ENCODE results near the gene MOCS3.

The MOCS3 gene

GRCh38 chr20:50982363-50982762, 23.7 kb downstream of the MOCS3 start:
- Mint-ChIP-seq H3K4me1 (ENCODE audit: low read depth) (peaks cover 2% of the 10 kb centered on the region), H3K4me3 (no peak overlapping the region), H3K9me3 (no peaks in the 10 kb centered on the region), H3K36me3 (ENCODE audit: low read depth) (no peaks in the 10 kb centered on the region), H3K27ac (no peak overlapping the region), H3K27me3 (ENCODE audit: low read depth) (peaks cover 4% of the 10 kb centered on the region)
- no peak for DNase-seq (ENCODE audit: low spot score)

GRCh38 chr20:50983321-50983720, 24.7 kb downstream of the MOCS3 start:
- H3K4me1 Mint-ChIP-seq (ENCODE audit: low read depth), result peaks cover 2% of the 10 kb centered on the region
- peaks cover 4% of the 10 kb centered on the region for H3K27me3 Mint-ChIP-seq (ENCODE audit: low read depth)
- no peak for DNase-seq (ENCODE audit: low spot score)
- H3K9me3 Mint-ChIP-seq, result no peaks in the 10 kb centered on the region
- H3K4me3 Mint-ChIP-seq, result no peak overlapping the region
- H3K36me3 Mint-ChIP-seq (ENCODE audit: low read depth), result no peaks in the 10 kb centered on the region
- no peak overlapping the region for H3K27ac Mint-ChIP-seq

GRCh38 chr20:50987493-50988210, 29.0 kb downstream of the MOCS3 start:
- DNase-seq (ENCODE audit: low spot score), result peak; percentile 45
- H3K4me3 Mint-ChIP-seq, result no peak overlapping the region
- no peaks in the 10 kb centered on the region for H3K4me1 Mint-ChIP-seq (ENCODE audit: low read depth)
- no peaks in the 10 kb centered on the region for H3K9me3 Mint-ChIP-seq
- H3K27ac Mint-ChIP-seq, result no peak overlapping the region
- peaks cover 4% of the 10 kb centered on the region for H3K27me3 Mint-ChIP-seq (ENCODE audit: low read depth)
- H3K36me3 Mint-ChIP-seq (ENCODE audit: low read depth), result no peaks in the 10 kb centered on the region

GRCh38 chr20:50991076-50991475, 32.5 kb downstream of the MOCS3 start:
- Mint-ChIP-seq H3K9me3 (no peaks in the 10 kb centered on the region), H3K4me1 (ENCODE audit: low read depth) (peaks cover 5% of the 10 kb centered on the region), H3K27ac (no peak overlapping the region), H3K27me3 (ENCODE audit: low read depth) (peaks cover 4% of the 10 kb centered on the region), H3K4me3 (no peak overlapping the region), H3K36me3 (ENCODE audit: low read depth) (no peaks in the 10 kb centered on the region)
- no peak for DNase-seq (ENCODE audit: low spot score)

GRCh38 chr20:50992336-50992732, 33.7 kb downstream of the MOCS3 start:
- Mint-ChIP-seq H3K27me3 (ENCODE audit: low read depth) (no peaks in the 10 kb centered on the region), H3K4me3 (no peak overlapping the region), H3K4me1 (ENCODE audit: low read depth) (peaks cover 5% of the 10 kb centered on the region), H3K9me3 (no peaks in the 10 kb centered on the region), H3K36me3 (ENCODE audit: low read depth) (no peaks in the 10 kb centered on the region), H3K27ac (no peak overlapping the region)
- no peak for DNase-seq (ENCODE audit: low spot score)

- peak; percentile 52 for DNase-seq (ENCODE audit: low spot score)
- H3K36me3 Mint-ChIP-seq (ENCODE audit: low read depth), result no peaks in the 10 kb centered on the region
- H3K4me3 Mint-ChIP-seq, result no peak overlapping the region
- peaks cover 5% of the 10 kb centered on the region for H3K4me1 Mint-ChIP-seq (ENCODE audit: low read depth)
- no peak overlapping the region for H3K27ac Mint-ChIP-seq
- H3K9me3 Mint-ChIP-seq, result no peaks in the 10 kb centered on the region
- no peaks in the 10 kb centered on the region for H3K27me3 Mint-ChIP-seq (ENCODE audit: low read depth)
Observed at GRCh38 chr20:50992733-50993457, 34.3 kb downstream of the MOCS3 start.

GRCh38 chr20:50993876-50994275, 35.3 kb downstream of the MOCS3 start:
- DNase-seq (ENCODE audit: low spot score), result no peak
- Mint-ChIP-seq H3K27me3 (ENCODE audit: low read depth) (no peaks in the 10 kb centered on the region), H3K27ac (no peak overlapping the region), H3K4me1 (ENCODE audit: low read depth) (peaks cover 5% of the 10 kb centered on the region), H3K9me3 (no peaks in the 10 kb centered on the region), H3K4me3 (no peak overlapping the region), H3K36me3 (ENCODE audit: low read depth) (no peaks in the 10 kb centered on the region)

- peaks cover 5% of the 10 kb centered on the region for H3K4me1 Mint-ChIP-seq (ENCODE audit: low read depth)
- DNase-seq (ENCODE audit: low spot score), result no peak
- no peaks in the 10 kb centered on the region for H3K27me3 Mint-ChIP-seq (ENCODE audit: low read depth)
- no peak overlapping the region for H3K4me3 Mint-ChIP-seq
- no peak overlapping the region for H3K27ac Mint-ChIP-seq
- no peaks in the 10 kb centered on the region for H3K36me3 Mint-ChIP-seq (ENCODE audit: low read depth)
- no peaks in the 10 kb centered on the region for H3K9me3 Mint-ChIP-seq
Observed at GRCh38 chr20:50995506-50995905, 36.9 kb downstream of the MOCS3 start.

- Mint-ChIP-seq H3K9me3 (no peaks in the 10 kb centered on the region), H3K4me1 (ENCODE audit: low read depth) (peaks cover 5% of the 10 kb centered on the region), H3K36me3 (ENCODE audit: low read depth) (no peaks in the 10 kb centered on the region), H3K27me3 (ENCODE audit: low read depth) (no peaks in the 10 kb centered on the region), H3K4me3 (no peak overlapping the region), H3K27ac (no peak overlapping the region)
- no peak for DNase-seq (ENCODE audit: low spot score)
Observed at GRCh38 chr20:50996901-50997865, 38.6 kb downstream of the MOCS3 start.

GRCh38 chr20:50999355-50999754, 40.7 kb downstream of the MOCS3 start:
- Mint-ChIP-seq H3K27ac (no peak overlapping the region), H3K9me3 (no peaks in the 10 kb centered on the region), H3K4me1 (ENCODE audit: low read depth) (no peaks in the 10 kb centered on the region), H3K27me3 (ENCODE audit: low read depth) (no peaks in the 10 kb centered on the region), H3K4me3 (no peak overlapping the region), H3K36me3 (ENCODE audit: low read depth) (no peaks in the 10 kb centered on the region)
- no peak for DNase-seq (ENCODE audit: low spot score)

- DNase-seq (ENCODE audit: low spot score), result no peak
- H3K27me3 Mint-ChIP-seq (ENCODE audit: low read depth), result no peaks in the 10 kb centered on the region
- no peaks in the 10 kb centered on the region for H3K36me3 Mint-ChIP-seq (ENCODE audit: low read depth)
- no peaks in the 10 kb centered on the region for H3K4me1 Mint-ChIP-seq (ENCODE audit: low read depth)
- no peaks in the 10 kb centered on the region for H3K9me3 Mint-ChIP-seq
- no peak overlapping the region for H3K4me3 Mint-ChIP-seq
- no peak overlapping the region for H3K27ac Mint-ChIP-seq
Observed at GRCh38 chr20:51001430-51002265, 43.0 kb downstream of the MOCS3 start.

GRCh38 chr20:51002633-51003032, 44.0 kb downstream of the MOCS3 start:
- DNase-seq (ENCODE audit: low spot score), result no peak
- H3K36me3 Mint-ChIP-seq (ENCODE audit: low read depth), result no peaks in the 10 kb centered on the region
- H3K27ac Mint-ChIP-seq, result no peak overlapping the region
- H3K9me3 Mint-ChIP-seq, result no peaks in the 10 kb centered on the region
- no peak overlapping the region for H3K4me3 Mint-ChIP-seq
- H3K27me3 Mint-ChIP-seq (ENCODE audit: low read depth), result no peaks in the 10 kb centered on the region
- H3K4me1 Mint-ChIP-seq (ENCODE audit: low read depth), result no peaks in the 10 kb centered on the region

- Mint-ChIP-seq H3K27ac (no peak overlapping the region), H3K27me3 (ENCODE audit: low read depth) (no peaks in the 10 kb centered on the region), H3K4me3 (no peak overlapping the region), H3K36me3 (ENCODE audit: low read depth) (no peaks in the 10 kb centered on the region), H3K4me1 (ENCODE audit: low read depth) (no peaks in the 10 kb centered on the region), H3K9me3 (no peaks in the 10 kb centered on the region)
- DNase-seq (ENCODE audit: low spot score), result no peak
Observed at GRCh38 chr20:51003753-51004152, 45.1 kb downstream of the MOCS3 start.
